CD4-positive, CD25-positive, alpha-beta regulatory T cell (primary cell): Measurements from ENCODE around the gene ROPN1B. TPM values are rescaled to one million over a fixed set of nuclear protein-coding genes. Genes with fewer than 3 reads are reported as not detected.
"Not testable (repeated sequence)": the region's sequence is repeated elsewhere in the genome, so short reads cannot be mapped to it uniquely, and the experiment has no call there.

ENCODE experiments used
- ATAC-seq, 2 donors: fragments of 150-1000 bp; cut with Tn5 transposase; one replicate each; pipeline ENCODE4 v1.10.0; 2021; ENCODE audit warnings: low read depth in 2 of 2, moderate number of reproducible peaks in 2 of 2, moderate library complexity in 1 of 2
- DNase-seq, 3 donors: peaks; one replicate each; pipeline versions ENCODE4 v3.0.0 to v3.0.0-alpha.2; 2012 to 2022; ENCODE audit warnings: mixed read lengths in 1 of 3
- H3K27ac ChIP-seq: one replicate; pipeline ENCODE4 v1.7.0; 2013; ENCODE audit warnings: mild to moderate bottlenecking, low read length; ENCODE audit not compliant: insufficient read depth, poor library complexity, severe bottlenecking
- H3K27me3 ChIP-seq: one replicate; pipeline ENCODE4 v1.7.0; 2013; ENCODE audit warnings: low read length; ENCODE audit not compliant: control insufficient read depth, insufficient read depth
- H3K36me3 ChIP-seq: one replicate; pipeline ENCODE4 v1.7.0; 2013; ENCODE audit warnings: mild to moderate bottlenecking, low read length, moderate library complexity; ENCODE audit not compliant: control insufficient read depth, insufficient read depth
- H3K4me1 ChIP-seq: 2 replicates; pipeline ENCODE4 v1.7.0; 2013; ENCODE audit warnings: mild to moderate bottlenecking, low read length; ENCODE audit not compliant: insufficient read depth, control insufficient read depth, poor library complexity, severe bottlenecking
- H3K4me3 ChIP-seq: one replicate; pipeline ENCODE4 v1.7.0; 2013; ENCODE audit warnings: low read depth, mild to moderate bottlenecking, low read length, moderate library complexity
- H3K9me3 ChIP-seq, 2 experiments: 1 replicate in 1 of 2; 2 replicates in 1 of 2; pipeline ENCODE4 v1.7.0; 2013; ENCODE audit warnings: low read length in 2 of 2, mild to moderate bottlenecking in 1 of 2, moderate library complexity in 1 of 2; ENCODE audit not compliant: control insufficient read depth in 2 of 2
- H3K27ac Mint-ChIP-seq, 3 donors: one replicate each; pipeline ENCODE4 v1.8.0; 2020 to 2022; ENCODE audit warnings: mild to moderate bottlenecking in 3 of 3, mixed read lengths in 3 of 3, moderate library complexity in 2 of 3
- H3K27me3 Mint-ChIP-seq: one replicate; pipeline ENCODE4 v1.8.0; 2022; ENCODE audit warnings: mild to moderate bottlenecking, mixed read lengths
- H3K36me3 Mint-ChIP-seq: one replicate; pipeline ENCODE4 v1.8.0; 2020; ENCODE audit warnings: mixed read lengths
- H3K4me1 Mint-ChIP-seq, 4 donors: one replicate each; pipeline ENCODE4 v1.8.0; 2020 to 2022; ENCODE audit warnings: mixed read lengths in 4 of 4, mild to moderate bottlenecking in 1 of 4
- H3K4me3 Mint-ChIP-seq, 4 donors: one replicate each; pipeline ENCODE4 v1.8.0; 2020 to 2022; ENCODE audit warnings: mild to moderate bottlenecking in 4 of 4, mixed read lengths in 4 of 4, moderate library complexity in 3 of 4
- H3K9me3 Mint-ChIP-seq, 7 donors: one replicate each; pipeline ENCODE4 v1.8.0; 2020 to 2022; ENCODE audit warnings: mixed read lengths in 7 of 7, mild to moderate bottlenecking in 3 of 7, moderate library complexity in 2 of 7
- polyA plus RNA-seq, 4 donors: library from polyadenylated mRNA; unstranded; fragments of 300-500 nt; fragmentation: Illumina TruSeq; gene quantifications; one replicate each; pipeline ENCODE4 v1.2.3, GENCODE V29; 2021
- total RNA-seq: library from RNA; stranded (reverse); gene quantifications from one replicate; pipeline ENCODE4 v1.2.3, GENCODE V29; 2022

The ROPN1B gene
- total and polyA plus RNA-seq, 5 donors from 2014 or later: 0.12 TPM; not detected in 4

GRCh38 chr3:125928771-125929545 lies 40.0 kb upstream of the ROPN1B start:
- ATAC-seq, H3K9me3 Mint-ChIP-seq, H3K4me3 ChIP-seq, H3K27ac ChIP-seq, H3K36me3 Mint-ChIP-seq, H3K4me1 Mint-ChIP-seq, H3K27me3 Mint-ChIP-seq, H3K9me3 ChIP-seq, H3K4me3 Mint-ChIP-seq, H3K36me3 ChIP-seq, H3K27me3 ChIP-seq, H3K4me1 ChIP-seq, H3K27ac Mint-ChIP-seq: not testable (repeated sequence)
- DNase-seq: peak; percentile 37 to 53 (median 45)

GRCh38 chr3:125929765-125930164 lies 39.2 kb upstream of the ROPN1B start:
- not testable (repeated sequence) for H3K4me3 Mint-ChIP-seq, DNase-seq, H3K4me3 ChIP-seq, ATAC-seq, H3K36me3 Mint-ChIP-seq, H3K36me3 ChIP-seq, H3K27me3 ChIP-seq, H3K4me1 ChIP-seq, H3K4me1 Mint-ChIP-seq, H3K9me3 ChIP-seq, H3K27ac Mint-ChIP-seq, H3K9me3 Mint-ChIP-seq, H3K27ac ChIP-seq, H3K27me3 Mint-ChIP-seq

- not testable (repeated sequence) for H3K27me3 Mint-ChIP-seq, H3K27me3 ChIP-seq, H3K9me3 ChIP-seq, H3K4me1 Mint-ChIP-seq, H3K27ac Mint-ChIP-seq, H3K9me3 Mint-ChIP-seq, H3K36me3 ChIP-seq, H3K4me1 ChIP-seq, H3K4me3 ChIP-seq, DNase-seq, H3K4me3 Mint-ChIP-seq, H3K27ac ChIP-seq, H3K36me3 Mint-ChIP-seq, ATAC-seq
Observed at GRCh38 chr3:125931355-125931880, 37.6 kb upstream of the ROPN1B start.

GRCh38 chr3:125933397-125934173 lies 35.4 kb upstream of the ROPN1B start:
- H3K27ac Mint-ChIP-seq, H3K4me1 Mint-ChIP-seq, ATAC-seq, H3K4me1 ChIP-seq, H3K9me3 ChIP-seq, H3K27me3 Mint-ChIP-seq, H3K9me3 Mint-ChIP-seq, H3K27ac ChIP-seq, H3K36me3 ChIP-seq, H3K4me3 ChIP-seq, H3K4me3 Mint-ChIP-seq, DNase-seq, H3K36me3 Mint-ChIP-seq, H3K27me3 ChIP-seq: not testable (repeated sequence)

- H3K4me3 Mint-ChIP-seq, H3K4me1 ChIP-seq, ATAC-seq, H3K36me3 Mint-ChIP-seq, H3K36me3 ChIP-seq, H3K4me1 Mint-ChIP-seq, H3K27me3 Mint-ChIP-seq, DNase-seq, H3K4me3 ChIP-seq, H3K27ac Mint-ChIP-seq, H3K9me3 ChIP-seq, H3K27me3 ChIP-seq, H3K27ac ChIP-seq, H3K9me3 Mint-ChIP-seq: not testable (repeated sequence)
Observed at GRCh38 chr3:125935252-125935874, 33.6 kb upstream of the ROPN1B start.

GRCh38 chr3:125936210-125936815 lies 32.7 kb upstream of the ROPN1B start:
- H3K4me1 Mint-ChIP-seq, H3K9me3 ChIP-seq, H3K27me3 ChIP-seq, ATAC-seq, DNase-seq, H3K27ac ChIP-seq, H3K4me3 Mint-ChIP-seq, H3K36me3 Mint-ChIP-seq, H3K36me3 ChIP-seq, H3K4me1 ChIP-seq, H3K9me3 Mint-ChIP-seq, H3K27me3 Mint-ChIP-seq, H3K27ac Mint-ChIP-seq, H3K4me3 ChIP-seq: not testable (repeated sequence)

GRCh38 chr3:125936891-125937290 lies 32.1 kb upstream of the ROPN1B start:
- not testable (repeated sequence) for H3K9me3 Mint-ChIP-seq, H3K9me3 ChIP-seq, H3K36me3 ChIP-seq, H3K4me1 ChIP-seq, H3K27me3 ChIP-seq, H3K4me3 Mint-ChIP-seq, H3K36me3 Mint-ChIP-seq, DNase-seq, H3K4me3 ChIP-seq, H3K27ac Mint-ChIP-seq, H3K27ac ChIP-seq, H3K4me1 Mint-ChIP-seq, ATAC-seq, H3K27me3 Mint-ChIP-seq
